Esophagus squamous epithelium (tissue), 5 donors: ENCODE data around the gene TNFSF13. TPM values are rescaled to one million over a fixed set of nuclear protein-coding genes. Genes with fewer than 3 reads are reported as not detected.
A peak's percentile ranks its signal among the peaks of the same experiment; 100 is the strongest.

Source experiments
- DNase-seq: peaks from one replicate; lab custom pipeline; 2025; lab: John Stamatoyannopoulos, UW
- H3K27ac ChIP-seq, 4 donors: fragments of 200-600 bp; sonication (generic); one replicate each; pipeline ENCODE4 v1.5.1; 2016 to 2019; ENCODE audit warnings: mild to moderate bottlenecking in 1 of 4
- H3K27me3 ChIP-seq, 4 donors: fragments of 200-600 bp; sonication (generic); 1 replicate in 3 of 4; 2 replicates in 1 of 4; pipeline versions ENCODE4 v1.5.1 to v1.6.0; 2017 to 2021; ENCODE audit warnings: antibody characterized with exemption in 1 of 4
- H3K36me3 ChIP-seq, 3 donors: fragments of 200-600 bp; sonication (generic); one replicate each; pipeline ENCODE4 v1.5.1; 2016 to 2019
- H3K4me1 ChIP-seq, 3 donors: fragments of 200-600 bp; sonication (generic); one replicate each; pipeline ENCODE4 v1.5.1; 2017 to 2019
- H3K4me3 ChIP-seq, 4 donors: fragments of 200-600 bp; sonication (generic); 1 replicate in 3 of 4; 2 replicates in 1 of 4; pipeline ENCODE4 v1.5.1; 2016 to 2019; ENCODE audit warnings: mild to moderate bottlenecking in 2 of 4, moderate library complexity in 1 of 4
- H3K9me3 ChIP-seq, 3 donors: fragments of 200-600 bp; sonication (generic); one replicate each; pipeline ENCODE4 v1.5.1; 2016 to 2019
- CTCF ChIP-seq, 6 experiments: fragments of 450-650 bp in 4 of 6; fragments of 200-600 bp in 2 of 6; sonication (generic) in 2 of 6; IDR thresholded peaks; one replicate each; pipeline ENCODE4 v1.5.1; 2016 to 2019; ENCODE audit warnings: antibody characterized with exemption in 6 of 6, mild to moderate bottlenecking in 4 of 6, moderate library complexity in 4 of 6
- POLR2A ChIP-seq, 4 donors: fragments of 450-650 bp; IDR thresholded peaks; one replicate each; pipeline ENCODE4 v1.6.1; 2017; ENCODE audit warnings: antibody characterized with exemption in 4 of 4, mild to moderate bottlenecking in 4 of 4, moderate library complexity in 3 of 4
- WGBS, 2 donors: methylation state at CpG; one replicate each; pipeline ENCODE4 v1.1.5; 2018; 5-methylcytosine and 5-hydroxymethylcytosine counted together
- intact Hi-C: fragments of 100-400 bp; cut with DNase I; formaldehyde crosslinking; loops from one replicate; pipeline ENCODE4 v1.15.0; 2022
- total RNA-seq, 4 donors: library from RNA; depleted of rRNA; stranded (reverse); fragments of >200 nt; gene quantifications; one replicate each; pipeline ENCODE4 v1.1.0, GENCODE V29; 2016
- donor health status: DM: yes; HTN: yes; CAD: no.

The TNFSF13 gene
- total RNA-seq, 4 donors from 2014 or later: 3.8 to 21.7 (median 10.9) TPM

- H3K36me3 ChIP-seq: peaks cover 40 to 76% (median 50%) of the 10 kb centered on the region in 3 donors
- H3K27me3 ChIP-seq: no peaks in the 10 kb centered on the region
- TF ChIP-seq POLR2A (IDR thresholded peaks at IDR 0.05) (no peak), CTCF (IDR thresholded peaks at IDR 0.05) (no peak)
- H3K9me3 ChIP-seq: no peaks in the 10 kb centered on the region
- peak overlapping the region; percentile 73 to 100 (median 85) for H3K4me3 ChIP-seq
- DNase-seq: no peak
- intact Hi-C loops: no loop called here
- peak overlapping the region; percentile 97 to 100 (median 98) for H3K27ac ChIP-seq
- peaks cover 40 to 68% (median 49%) of the 10 kb centered on the region in 3 donors for H3K4me1 ChIP-seq
- WGBS, 2 donors: 14 to 25% methylated on average over 6 to 15 of the region's 15 CpGs
Observed at GRCh38 chr17:7574176-7574953, 15.8 kb downstream of the TNFSF13 start.

- 60 to 86% methylated on average over 1 of the region's 1 CpG for WGBS, 2 donors
- no peaks in the 10 kb centered on the region for H3K27me3 ChIP-seq
- peak overlapping the region in 2 of 4 donors; percentile 73 to 78 for H3K4me3 ChIP-seq
- H3K36me3 ChIP-seq: peaks cover 40 to 65% (median 48%) of the 10 kb centered on the region in 3 donors
- no peaks in the 10 kb centered on the region for H3K9me3 ChIP-seq
- peak overlapping the region; percentile 97 to 100 (median 98) for H3K27ac ChIP-seq
- intact Hi-C loops: no loop called here
- TF ChIP-seq POLR2A (IDR thresholded peaks at IDR 0.05) (no peak), CTCF (IDR thresholded peaks at IDR 0.05) (no peak)
- no peak for DNase-seq
- peaks cover 47 to 79% (median 60%) of the 10 kb centered on the region in 3 donors for H3K4me1 ChIP-seq
Observed at GRCh38 chr17:7575481-7575883, 16.9 kb downstream of the TNFSF13 start.

- Histone ChIP-seq H3K27ac (peak overlapping the region; percentile 97 to 100 (median 98)), H3K27me3 (no peaks in the 10 kb centered on the region), H3K4me1 (peaks cover 52 to 84% (median 65%) of the 10 kb centered on the region in 3 donors), H3K9me3 (no peaks in the 10 kb centered on the region), H3K4me3 (peak overlapping the region in 2 of 4 donors; percentile 73 to 78), H3K36me3 (peaks cover 40 to 60% (median 44%) of the 10 kb centered on the region in 3 donors)
- intact Hi-C loops: no loop called here
- no peak for DNase-seq
- TF ChIP-seq POLR2A (IDR thresholded peaks at IDR 0.05) (no peak), CTCF (IDR thresholded peaks at IDR 0.05) (no peak)
- WGBS, 2 donors: 45 to 51% methylated on average over 6 to 7 of the region's 7 CpGs
Observed at GRCh38 chr17:7575959-7576358, 17.4 kb downstream of the TNFSF13 start.

- intact Hi-C loops: no loop called here
- Histone ChIP-seq H3K9me3 (no peaks in the 10 kb centered on the region), H3K27ac (peak overlapping the region in 3 of 4 donors; percentile 31 to 100 (median 97)), H3K4me3 (no peak overlapping the region), H3K36me3 (peaks cover 40 to 55% (median 44%) of the 10 kb centered on the region in 3 donors), H3K4me1 (peaks cover 55 to 85% (median 68%) of the 10 kb centered on the region in 3 donors), H3K27me3 (no peaks in the 10 kb centered on the region)
- DNase-seq: no peak
- WGBS, 2 donors: 63 to 75% methylated on average over 11 to 12 of the region's 14 CpGs
- no peak for TF ChIP-seq POLR2A (IDR thresholded peaks at IDR 0.05)
Observed at GRCh38 chr17:7576432-7576937, 17.9 kb downstream of the TNFSF13 start.

- H3K27me3 ChIP-seq: no peaks in the 10 kb centered on the region
- H3K4me3 ChIP-seq: no peak overlapping the region
- H3K27ac ChIP-seq: peak overlapping the region; percentile 94 to 100 (median 97)
- H3K9me3 ChIP-seq: no peaks in the 10 kb centered on the region
- peaks cover 40 to 61% (median 44%) of the 10 kb centered on the region in 3 donors for H3K36me3 ChIP-seq
- H3K4me1 ChIP-seq: peaks cover 58 to 89% (median 72%) of the 10 kb centered on the region in 3 donors
- TF ChIP-seq POLR2A (IDR thresholded peaks at IDR 0.05): no peak
- peak in 1 of 6 experiments; percentile 9 for TF ChIP-seq CTCF (IDR thresholded peaks at IDR 0.05)
- DNase-seq: no peak
- intact Hi-C loops: no loop called here
- 67 to 69% methylated on average over 14 to 17 of the region's 17 CpGs for WGBS, 2 donors
Observed at GRCh38 chr17:7577327-7578199, 19.0 kb downstream of the TNFSF13 start.
